ENCODE results near the gene GLP1R.

Gene GLP1R

GRCh38 chr6:39075807-39076622 is 27.4 kb downstream of the GLP1R start:
- H3K36me3 ChIP-seq (ENCODE audit: control insufficient read depth in 2 of 2, insufficient read depth in 1 of 2, low read length in 2 of 2) = no peaks in the 10 kb centered on the region
- no peak overlapping the region for H3K27ac ChIP-seq (ENCODE audit: extremely low read depth, low read depth, low read length)
- no peak overlapping the region for H3K4me3 ChIP-seq (ENCODE audit: low read depth, low read length)
- no peaks in the 10 kb centered on the region for H3K4me1 ChIP-seq (ENCODE audit: control insufficient read depth, insufficient read depth, low read length)
- CTCF ChIA-PET = interaction anchor here (1.0 to 1.1 kb wide), 3 partner anchors 16 to 102 kb away, joined by 3 to 4 read pairs (median 3); no protein-coding TSS in a partner anchor
- POLR2A ChIA-PET = no interaction called here
- H3K9me3 ChIP-seq (ENCODE audit: control insufficient read depth, insufficient read depth, low read depth, low read length) = no peaks in the 10 kb centered on the region
- no peak for TF ChIP-seq KLF8 (tag by site-specific recombination; IDR thresholded peaks at IDR 0.05)
- TF ChIP-seq SETDB1 (IDR thresholded peaks at IDR 0.05; ENCODE audit: insufficient read length, low read length) = no peak
- TF ChIP-seq TRIM28 (IDR thresholded peaks at IDR 0.05; ENCODE audit: borderline replicate concordance, low read length) = no peak
- TF ChIP-seq YY2 (tag by site-specific recombination; IDR thresholded peaks at IDR 0.05) = no peak
- TF ChIP-seq ZNF211 (tag by site-specific recombination; IDR thresholded peaks at IDR 0.05; ENCODE audit: low read depth) = no peak
- TF ChIP-seq ZNF513 (tag by site-specific recombination; IDR thresholded peaks at IDR 0.05) = no peak
- TF ChIP-seq, protein P1, sequence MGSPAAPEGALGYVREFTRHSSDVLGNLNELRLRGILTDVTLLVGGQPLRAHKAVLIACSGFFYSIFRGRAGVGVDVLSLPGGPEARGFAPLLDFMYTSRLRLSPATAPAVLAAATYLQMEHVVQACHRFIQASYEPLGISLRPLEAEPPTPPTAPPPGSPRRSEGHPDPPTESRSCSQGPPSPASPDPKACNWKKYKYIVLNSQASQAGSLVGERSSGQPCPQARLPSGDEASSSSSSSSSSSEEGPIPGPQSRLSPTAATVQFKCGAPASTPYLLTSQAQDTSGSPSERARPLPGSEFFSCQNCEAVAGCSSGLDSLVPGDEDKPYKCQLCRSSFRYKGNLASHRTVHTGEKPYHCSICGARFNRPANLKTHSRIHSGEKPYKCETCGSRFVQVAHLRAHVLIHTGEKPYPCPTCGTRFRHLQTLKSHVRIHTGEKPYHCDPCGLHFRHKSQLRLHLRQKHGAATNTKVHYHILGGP (tag by site-specific recombination; IDR thresholded peaks at IDR 0.05) = no peak
- no peak for TF ChIP-seq ZNF248 (tag by site-specific recombination; IDR thresholded peaks at IDR 0.05)
- no peak for TF ChIP-seq ZNF423 (tag by site-specific recombination; IDR thresholded peaks at IDR 0.05)

DNA sequence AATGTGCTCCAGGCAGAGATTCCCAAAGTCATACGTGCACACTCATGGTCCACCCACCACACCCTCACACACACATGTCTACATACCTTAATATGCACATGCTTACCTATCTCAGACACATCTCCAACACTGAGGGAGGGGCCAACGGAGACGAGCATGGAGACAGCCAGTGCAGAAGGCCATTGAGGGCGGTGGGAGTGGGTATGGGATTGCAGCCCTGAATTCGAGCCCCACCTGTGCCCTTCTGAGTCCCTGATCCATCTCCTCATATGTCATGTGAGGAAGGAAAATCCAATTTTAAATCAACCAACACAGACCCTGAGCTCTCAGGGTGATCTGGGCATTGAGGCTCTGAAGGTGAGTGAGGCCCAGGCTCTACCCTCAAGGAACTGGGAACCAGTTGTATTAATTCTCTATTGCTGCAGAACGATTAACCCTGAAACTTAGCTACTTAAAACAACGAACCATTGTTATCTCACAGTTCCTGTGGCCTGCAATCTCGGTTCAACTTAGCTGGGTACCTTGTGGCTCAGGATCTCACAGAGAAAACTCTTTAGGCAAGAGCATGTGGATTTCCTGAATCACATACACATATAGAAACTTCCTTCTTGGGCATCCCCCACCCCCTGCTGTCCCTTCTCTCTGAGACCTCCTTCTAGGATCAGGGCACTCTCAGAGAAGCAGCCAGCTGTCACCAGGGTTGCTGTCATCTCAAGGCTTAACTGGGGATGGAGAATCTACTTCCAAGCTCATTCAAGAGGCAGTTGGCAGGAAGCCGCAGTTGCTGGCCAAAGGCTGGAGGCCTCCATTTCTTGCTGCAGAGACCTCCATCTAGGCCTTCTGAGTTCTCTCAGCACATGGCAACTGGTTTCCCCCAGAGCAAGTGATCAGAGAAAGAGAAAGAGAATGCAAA is 28.3 kb downstream of the GLP1R start:
- Histone ChIP-seq H3K4me1 (ENCODE audit: control insufficient read depth, insufficient read depth, low read length) (no peaks in the 10 kb centered on the region), H3K4me3 (ENCODE audit: low read depth, low read length) (no peak overlapping the region), H3K27ac (ENCODE audit: extremely low read depth, low read depth, low read length) (no peak overlapping the region), H3K36me3 (ENCODE audit: control insufficient read depth in 2 of 2, insufficient read depth in 1 of 2, low read length in 2 of 2) (no peaks in the 10 kb centered on the region), H3K9me3 (ENCODE audit: control insufficient read depth, insufficient read depth, low read depth, low read length) (no peaks in the 10 kb centered on the region)
- CTCF ChIA-PET = interaction anchor here (0.6 to 1.1 kb wide), 3 partner anchors 17 to 103 kb away, joined by 3 read pairs; no protein-coding TSS in a partner anchor
- POLR2A ChIA-PET = no interaction called here
- TF ChIP-seq ZBTB10 (tag by site-specific recombination; IDR thresholded peaks at IDR 0.05) (no peak), ZNF214 (tag by site-specific recombination; IDR thresholded peaks at IDR 0.05; ENCODE audit: borderline replicate concordance) (no peak), ZNF354C (tag by site-specific recombination; IDR thresholded peaks at IDR 0.05; ENCODE audit: borderline replicate concordance, low read depth) (no peak), ZBTB21 (tag by site-specific recombination; IDR thresholded peaks at IDR 0.05) (no peak), ELK4 (IDR thresholded peaks at IDR 0.05; ENCODE audit: borderline replicate concordance, low read depth, low read length) (no peak), HOXC10 (CRISPR knock-in tag; IDR thresholded peaks at IDR 0.05) (no peak), ZNF18 (tag by site-specific recombination; IDR thresholded peaks at IDR 0.05) (no peak), ZSCAN5A (tag by site-specific recombination; IDR thresholded peaks at IDR 0.05) (no peak)
- TF ChIP-seq, protein P2, sequence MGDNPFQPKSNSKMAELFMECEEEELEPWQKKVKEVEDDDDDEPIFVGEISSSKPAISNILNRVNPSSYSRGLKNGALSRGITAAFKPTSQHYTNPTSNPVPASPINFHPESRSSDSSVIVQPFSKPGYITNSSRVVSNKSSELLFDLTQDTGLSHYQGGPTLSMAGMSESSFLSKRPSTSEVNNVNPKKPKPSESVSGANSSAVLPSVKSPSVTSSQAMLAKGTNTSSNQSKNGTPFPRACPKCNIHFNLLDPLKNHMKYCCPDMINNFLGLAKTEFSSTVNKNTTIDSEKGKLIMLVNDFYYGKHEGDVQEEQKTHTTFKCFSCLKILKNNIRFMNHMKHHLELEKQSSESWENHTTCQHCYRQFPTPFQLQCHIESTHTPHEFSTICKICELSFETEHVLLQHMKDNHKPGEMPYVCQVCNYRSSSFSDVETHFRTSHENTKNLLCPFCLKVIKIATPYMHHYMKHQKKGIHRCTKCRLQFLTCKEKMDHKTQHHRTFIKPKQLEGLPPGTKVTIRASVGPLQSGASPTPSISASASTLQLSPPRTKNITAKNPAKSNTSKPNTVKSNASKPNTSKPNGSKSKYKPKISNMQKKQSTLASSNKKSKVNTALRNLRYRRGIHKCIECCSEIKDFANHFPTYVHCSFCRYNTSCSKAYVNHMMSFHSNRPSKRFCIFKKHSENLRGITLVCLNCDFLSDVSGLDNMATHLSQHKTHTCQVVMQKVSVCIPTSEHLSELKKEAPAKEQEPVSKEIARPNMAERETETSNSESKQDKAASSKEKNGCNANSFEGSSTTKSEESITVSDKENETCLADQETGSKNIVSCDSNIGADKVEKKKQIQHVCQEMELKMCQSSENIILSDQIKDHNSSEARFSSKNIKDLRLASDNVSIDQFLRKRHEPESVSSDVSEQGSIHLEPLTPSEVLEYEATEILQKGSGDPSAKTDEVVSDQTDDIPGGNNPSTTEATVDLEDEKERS (tag by site-specific recombination; IDR thresholded peaks at IDR 0.05) = no peak

Measured in HEK293 (cell line).